ENCODE data around the gene NBPF4.
"Not testable (repeated sequence)": the region's sequence is repeated elsewhere in the genome, so short reads cannot be mapped to it uniquely, and the experiment has no call there.

Gene NBPF4

DNA sequence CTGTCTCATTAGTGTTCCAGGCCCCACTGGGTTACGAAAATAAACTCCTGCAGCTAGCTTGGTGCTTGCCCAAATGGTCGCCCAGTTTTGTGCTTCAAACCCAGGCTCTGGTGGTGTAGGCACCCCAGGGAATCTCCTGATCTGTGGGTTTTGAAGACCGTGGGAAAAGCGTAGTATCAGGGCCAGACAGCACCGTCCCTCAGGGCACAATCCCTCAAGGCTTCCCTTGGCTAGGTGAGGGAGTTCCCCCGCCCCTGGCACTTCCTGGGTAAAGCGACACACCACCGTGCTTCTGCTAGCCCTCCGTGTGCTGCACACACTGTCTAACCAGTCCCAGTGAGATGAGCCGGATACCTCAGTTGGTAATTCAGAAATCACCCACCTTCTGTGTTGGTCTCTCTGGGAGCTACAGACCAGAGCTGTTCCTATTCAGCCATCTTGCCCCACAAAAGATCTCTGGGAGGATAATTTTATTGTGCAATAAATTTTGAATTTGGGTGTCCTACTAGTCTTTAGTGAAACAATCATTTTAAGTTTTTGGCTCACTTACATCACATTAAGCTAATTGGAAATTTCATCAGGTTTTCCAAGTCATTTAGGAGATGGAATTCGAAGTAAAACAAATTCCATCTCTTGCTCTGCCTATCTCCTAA is 34.3 kb downstream of the NBPF4 start:
- 92 to 93% methylated on average over 11 of the region's 11 CpGs for WGBS, 2 experiments (ENCODE audit: insufficient coverage in 2 of 2)
- H3K27ac ChIP-seq (ENCODE audit: low read depth, low read length, severe bottlenecking): no peak overlapping the region
- H3K36me3 ChIP-seq (ENCODE audit: control insufficient read depth, insufficient read depth, low read length): no peaks in the 10 kb centered on the region
- H3K4me1 ChIP-seq (ENCODE audit: control insufficient read depth, insufficient read depth, low read length, poor library complexity, severe bottlenecking): peaks cover 6% of the 10 kb centered on the region
- no peaks in the 10 kb centered on the region for H3K9me3 ChIP-seq (ENCODE audit: control insufficient read depth, low read length)
- H3K4me3 ChIP-seq (ENCODE audit: extremely low read depth, insufficient read depth, low read length, poor library complexity, severe bottlenecking): no peak overlapping the region

- H3K4me1 ChIP-seq (ENCODE audit: control insufficient read depth, insufficient read depth, low read length, poor library complexity, severe bottlenecking): peaks cover 6% of the 10 kb centered on the region
- H3K9me3 ChIP-seq (ENCODE audit: control insufficient read depth, low read length): no peaks in the 10 kb centered on the region
- no peak overlapping the region for H3K4me3 ChIP-seq (ENCODE audit: extremely low read depth, insufficient read depth, low read length, poor library complexity, severe bottlenecking)
- no peak overlapping the region for H3K27ac ChIP-seq (ENCODE audit: low read depth, low read length, severe bottlenecking)
- no peaks in the 10 kb centered on the region for H3K36me3 ChIP-seq (ENCODE audit: control insufficient read depth, insufficient read depth, low read length)
- 78 to 80% methylated on average over 8 to 10 of the region's 11 CpGs for WGBS, 2 experiments (ENCODE audit: insufficient coverage in 2 of 2)
Measured at GRCh38 chr1:108208724-108209446, 35.0 kb downstream of the NBPF4 start.

GRCh38 chr1:108203582-108203981 is 40.3 kb downstream of the NBPF4 start:
- not testable (repeated sequence) for H3K4me3 ChIP-seq (ENCODE audit: extremely low read depth, insufficient read depth, low read length, poor library complexity, severe bottlenecking); H3K27ac ChIP-seq (ENCODE audit: low read depth, low read length, severe bottlenecking); H3K4me1 ChIP-seq (ENCODE audit: control insufficient read depth, insufficient read depth, low read length, poor library complexity, severe bottlenecking); H3K36me3 ChIP-seq (ENCODE audit: control insufficient read depth, insufficient read depth, low read length); H3K9me3 ChIP-seq (ENCODE audit: control insufficient read depth, low read length)
- no CpG with 5 or more reads among the region's 3 CpGs for WGBS, 2 experiments (ENCODE audit: insufficient coverage in 2 of 2)

GRCh38 chr1:108201687-108202086 is 42.2 kb downstream of the NBPF4 start:
- Histone ChIP-seq H3K36me3 (ENCODE audit: control insufficient read depth, insufficient read depth, low read length) (peaks cover 17% of the 10 kb centered on the region), H3K27ac (ENCODE audit: low read depth, low read length, severe bottlenecking) (no peak overlapping the region), H3K4me3 (ENCODE audit: extremely low read depth, insufficient read depth, low read length, poor library complexity, severe bottlenecking) (no peak overlapping the region), H3K4me1 (ENCODE audit: control insufficient read depth, insufficient read depth, low read length, poor library complexity, severe bottlenecking) (no peaks in the 10 kb centered on the region), H3K9me3 (ENCODE audit: control insufficient read depth, low read length) (peaks cover under 1% of the 10 kb centered on the region)
- 100% methylated on average over 1 of the region's 5 CpGs for WGBS, 2 experiments (ENCODE audit: insufficient coverage in 2 of 2)

DNA sequence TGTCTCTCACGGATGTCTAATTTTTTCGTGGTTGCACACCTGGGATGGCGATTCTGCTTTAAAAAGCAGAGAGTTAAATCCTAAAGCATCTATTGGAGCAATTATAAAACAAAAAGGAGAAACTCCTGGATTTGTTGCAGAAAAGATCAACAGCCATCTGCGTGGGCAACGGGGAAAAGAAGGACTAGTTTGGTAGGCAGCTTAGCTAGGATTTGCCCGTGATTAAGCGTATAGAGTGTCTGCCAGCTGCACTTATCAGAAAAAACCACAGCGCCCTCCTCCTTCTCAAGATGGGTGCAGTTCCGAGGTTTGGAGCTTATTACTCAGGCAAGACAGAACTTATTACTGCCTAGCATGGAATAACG is 43.2 kb downstream of the NBPF4 start:
- WGBS, 2 experiments (ENCODE audit: insufficient coverage in 2 of 2): 9 to 20% methylated on average over 5 to 9 of the region's 10 CpGs
- Histone ChIP-seq H3K4me3 (ENCODE audit: extremely low read depth, insufficient read depth, low read length, poor library complexity, severe bottlenecking) (peak overlapping the region; percentile 82), H3K36me3 (ENCODE audit: control insufficient read depth, insufficient read depth, low read length) (peaks cover 27% of the 10 kb centered on the region), H3K9me3 (ENCODE audit: control insufficient read depth, low read length) (peaks cover 11% of the 10 kb centered on the region), H3K27ac (ENCODE audit: low read depth, low read length, severe bottlenecking) (peak overlapping the region; percentile 78), H3K4me1 (ENCODE audit: control insufficient read depth, insufficient read depth, low read length, poor library complexity, severe bottlenecking) (no peaks in the 10 kb centered on the region)

DNA sequence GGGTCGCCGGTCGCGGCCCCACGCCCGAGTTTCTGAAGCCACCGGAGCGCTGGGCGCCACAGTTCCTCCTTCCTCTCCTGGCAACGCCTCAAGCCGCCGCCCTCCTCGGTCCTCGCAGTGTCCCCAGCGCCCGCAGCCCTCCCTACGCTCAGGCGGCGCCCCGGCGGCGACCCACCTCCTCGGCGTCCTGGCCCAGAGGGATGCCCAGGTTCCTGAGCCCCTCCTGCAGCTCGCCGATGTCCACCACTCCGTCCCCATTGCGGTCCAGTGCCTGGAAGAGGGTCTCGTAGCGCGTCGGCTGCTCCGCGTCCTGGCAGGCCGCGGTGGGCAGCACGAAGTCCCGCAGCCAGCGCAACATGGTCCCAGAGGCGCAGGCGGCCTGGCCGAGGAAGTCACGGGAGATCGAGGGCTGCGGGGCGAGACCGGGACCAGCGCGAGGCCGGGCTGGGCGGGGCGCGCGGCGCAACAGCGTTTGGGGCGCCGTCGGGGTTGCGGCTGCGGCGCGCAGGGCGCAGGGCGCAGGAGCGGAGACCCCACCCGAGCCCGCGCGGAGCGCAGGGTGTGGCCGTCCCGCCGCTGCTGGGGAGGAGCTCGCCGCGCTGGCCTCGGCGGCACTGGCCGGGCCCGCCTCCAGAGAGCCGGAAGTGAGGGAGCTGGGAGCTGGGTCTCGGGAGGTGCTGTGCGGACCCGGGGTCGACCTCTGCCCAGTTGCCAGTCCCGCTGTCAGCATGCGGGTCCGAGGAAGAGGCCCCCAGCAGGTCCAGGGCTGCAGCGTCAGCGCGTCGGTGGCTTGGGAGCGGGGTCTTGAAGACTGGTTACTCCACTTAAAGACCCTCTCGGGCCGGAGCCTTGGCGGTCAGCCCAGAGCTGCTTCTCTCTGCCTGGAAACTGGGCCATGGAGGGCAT is 43.8 kb downstream of the NBPF4 start, which contains the start of gene SLC25A24:
Gene SLC25A24, minus strand, starts transcription at position 563 of the 906 bp plus-strand sequence. Its CDS starts 205 bp downstream, at position 358.
- Histone ChIP-seq H3K36me3 (ENCODE audit: control insufficient read depth, insufficient read depth, low read length) (peaks cover 33% of the 10 kb centered on the region), H3K9me3 (ENCODE audit: control insufficient read depth, low read length) (peaks cover 13% of the 10 kb centered on the region), H3K27ac (ENCODE audit: low read depth, low read length, severe bottlenecking) (peak within 1 kb of the TSS; percentile 78), H3K4me3 (ENCODE audit: extremely low read depth, insufficient read depth, low read length, poor library complexity, severe bottlenecking) (peak within 1 kb of the TSS; percentile 82), H3K4me1 (ENCODE audit: control insufficient read depth, insufficient read depth, low read length, poor library complexity, severe bottlenecking) (no peaks in the 10 kb centered on the region)
- 0 to 1% methylated on average over 54 to 83 of the region's 97 CpGs for WGBS, 2 experiments (ENCODE audit: insufficient coverage in 2 of 2)

DNA sequence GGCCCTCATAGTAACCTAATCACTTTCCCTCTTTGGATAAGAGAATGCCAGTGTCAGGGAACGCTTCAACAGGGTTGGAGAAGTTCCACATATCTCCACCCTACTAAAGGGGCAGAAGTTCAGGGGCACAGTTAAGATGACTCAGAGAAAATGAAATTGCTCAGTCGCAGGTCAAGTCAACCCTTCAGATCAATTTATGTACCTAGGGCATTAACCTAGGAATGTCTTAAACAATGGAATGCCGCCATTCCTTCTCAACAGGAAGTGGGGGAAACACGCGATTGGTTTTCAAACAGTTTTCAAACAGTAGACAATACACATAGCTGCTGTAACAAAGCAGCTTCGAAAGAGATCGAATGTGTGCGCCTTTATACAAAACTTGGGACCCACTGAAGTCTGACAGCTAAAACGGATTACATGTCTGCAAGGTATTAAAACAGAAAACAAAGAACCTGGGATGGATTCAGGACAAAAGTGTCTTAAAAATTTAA is 44.6 kb downstream of the NBPF4 start:
- H3K27ac ChIP-seq (ENCODE audit: low read depth, low read length, severe bottlenecking): peak overlapping the region; percentile 78
- WGBS, 2 experiments (ENCODE audit: insufficient coverage in 2 of 2): 0 to 1% methylated on average over 5 to 7 of the region's 9 CpGs

GRCh38 chr1:108194051-108194450 is 49.8 kb downstream of the NBPF4 start:
- 100% methylated on average over 1 of the region's 1 CpG for WGBS, 2 experiments (ENCODE audit: insufficient coverage in 2 of 2)
- H3K9me3 ChIP-seq (ENCODE audit: control insufficient read depth, low read length): peaks cover 36% of the 10 kb centered on the region
- H3K27ac ChIP-seq (ENCODE audit: low read depth, low read length, severe bottlenecking): no peak overlapping the region
- no peaks in the 10 kb centered on the region for H3K4me1 ChIP-seq (ENCODE audit: control insufficient read depth, insufficient read depth, low read length, poor library complexity, severe bottlenecking)
- H3K36me3 ChIP-seq (ENCODE audit: control insufficient read depth, insufficient read depth, low read length): peaks cover 93% of the 10 kb centered on the region
- no peak overlapping the region for H3K4me3 ChIP-seq (ENCODE audit: extremely low read depth, insufficient read depth, low read length, poor library complexity, severe bottlenecking)

More for the DNA sequence above, 44.6 kb downstream of the NBPF4 start:
- H3K9me3 ChIP-seq (ENCODE audit: control insufficient read depth, low read length): peaks cover 13% of the 10 kb centered on the region
- H3K4me1 ChIP-seq (ENCODE audit: control insufficient read depth, insufficient read depth, low read length, poor library complexity, severe bottlenecking): no peaks in the 10 kb centered on the region
- H3K4me3 ChIP-seq (ENCODE audit: extremely low read depth, insufficient read depth, low read length, poor library complexity, severe bottlenecking): peak overlapping the region; percentile 82
- peaks cover 41% of the 10 kb centered on the region for H3K36me3 ChIP-seq (ENCODE audit: control insufficient read depth, insufficient read depth, low read length)

DNA sequence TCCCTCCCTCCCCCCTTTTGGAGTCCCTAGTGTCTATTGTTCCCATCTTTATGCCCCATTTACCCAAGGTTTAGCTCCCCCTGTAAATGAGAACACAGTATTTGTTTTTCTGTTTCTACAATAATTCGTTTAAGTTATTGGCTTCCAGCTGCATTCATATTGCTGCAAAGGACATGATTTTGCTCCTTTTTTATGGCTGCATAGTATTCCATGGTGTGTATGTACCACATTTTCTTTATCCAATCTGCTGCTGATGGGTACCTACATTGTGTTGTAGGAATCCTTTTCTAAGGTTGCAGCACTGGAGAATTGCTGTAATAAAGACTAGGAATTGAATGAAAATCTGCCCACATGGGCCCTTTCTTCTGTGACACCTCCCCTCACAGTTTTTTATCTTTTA is 50.5 kb downstream of the NBPF4 start:
- Histone ChIP-seq H3K9me3 (ENCODE audit: control insufficient read depth, low read length) (peaks cover 43% of the 10 kb centered on the region), H3K27ac (ENCODE audit: low read depth, low read length, severe bottlenecking) (no peak overlapping the region), H3K36me3 (ENCODE audit: control insufficient read depth, insufficient read depth, low read length) (peaks cover 100% of the 10 kb centered on the region), H3K4me1 (ENCODE audit: control insufficient read depth, insufficient read depth, low read length, poor library complexity, severe bottlenecking) (no peaks in the 10 kb centered on the region), H3K4me3 (ENCODE audit: extremely low read depth, insufficient read depth, low read length, poor library complexity, severe bottlenecking) (no peak overlapping the region)
- WGBS, 2 experiments (ENCODE audit: insufficient coverage in 2 of 2): 86% methylated on average over 1 of the region's 1 CpG; no CpG with 5 or more reads in 1 of the 2 experiments

DNA sequence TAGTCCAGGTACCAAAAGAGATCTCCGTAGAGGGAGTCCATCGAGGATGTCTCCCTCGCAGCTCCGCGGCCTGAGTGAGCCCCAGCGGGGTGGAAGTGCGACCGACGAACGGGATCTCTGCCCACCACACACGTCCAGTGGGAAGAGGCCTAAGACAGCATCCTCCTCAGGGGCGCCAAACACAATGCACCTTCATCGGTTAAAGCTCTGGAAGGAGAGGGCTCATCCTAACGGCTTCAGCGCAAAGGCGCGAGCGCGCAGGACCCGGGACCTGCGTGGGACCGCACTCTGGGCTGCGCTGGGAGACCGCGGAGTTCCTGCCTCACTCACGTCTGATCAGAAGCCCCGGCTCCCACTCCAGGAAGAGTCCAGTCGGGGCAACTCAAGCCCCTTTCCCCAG is 51.3 kb downstream of the NBPF4 start:
- Histone ChIP-seq H3K36me3 (ENCODE audit: control insufficient read depth, insufficient read depth, low read length) (peaks cover 98% of the 10 kb centered on the region), H3K4me3 (ENCODE audit: extremely low read depth, insufficient read depth, low read length, poor library complexity, severe bottlenecking) (no peak overlapping the region), H3K27ac (ENCODE audit: low read depth, low read length, severe bottlenecking) (no peak overlapping the region), H3K9me3 (ENCODE audit: control insufficient read depth, low read length) (peaks cover 45% of the 10 kb centered on the region), H3K4me1 (ENCODE audit: control insufficient read depth, insufficient read depth, low read length, poor library complexity, severe bottlenecking) (no peaks in the 10 kb centered on the region)
- 96 to 97% methylated on average over 22 to 27 of the region's 28 CpGs for WGBS, 2 experiments (ENCODE audit: insufficient coverage in 2 of 2)
